ENCODE results near the gene AP1M1. TPM values are rescaled to one million over a fixed set of nuclear protein-coding genes. Genes with fewer than 3 reads are reported as not detected.
A peak's percentile ranks its signal among the peaks of the same experiment; 100 is the strongest.
"Not testable (repeated sequence)": the region's sequence is repeated elsewhere in the genome, so short reads cannot be mapped to it uniquely, and the experiment has no call there.

AP1M1 gene
- total RNA-seq, 1 donor from 2014 or later, result 81.8 TPM

DNA sequence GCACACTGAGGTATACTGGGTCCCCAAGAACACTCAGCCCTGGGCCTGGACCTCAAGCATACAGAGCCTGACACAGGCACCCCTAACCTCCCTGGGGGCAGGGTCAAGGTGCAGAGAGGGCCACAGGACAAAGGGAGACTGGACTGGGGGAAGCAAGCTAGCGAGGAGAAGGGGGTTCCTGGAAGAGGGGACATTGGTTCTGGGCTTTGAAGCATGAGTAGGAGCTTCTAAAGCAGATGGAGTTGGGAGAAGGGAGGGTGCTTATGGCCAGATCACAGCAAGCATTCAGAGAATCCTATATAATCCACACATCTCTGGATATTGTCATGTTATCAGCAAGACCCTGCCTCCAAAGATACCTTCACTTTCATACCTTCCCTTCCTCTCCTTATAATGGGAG is 27.6 kb upstream of the AP1M1 start:
- H3K4me3 Mint-ChIP-seq (ENCODE audit: unreplicated experiment), result no peak overlapping the region

DNA sequence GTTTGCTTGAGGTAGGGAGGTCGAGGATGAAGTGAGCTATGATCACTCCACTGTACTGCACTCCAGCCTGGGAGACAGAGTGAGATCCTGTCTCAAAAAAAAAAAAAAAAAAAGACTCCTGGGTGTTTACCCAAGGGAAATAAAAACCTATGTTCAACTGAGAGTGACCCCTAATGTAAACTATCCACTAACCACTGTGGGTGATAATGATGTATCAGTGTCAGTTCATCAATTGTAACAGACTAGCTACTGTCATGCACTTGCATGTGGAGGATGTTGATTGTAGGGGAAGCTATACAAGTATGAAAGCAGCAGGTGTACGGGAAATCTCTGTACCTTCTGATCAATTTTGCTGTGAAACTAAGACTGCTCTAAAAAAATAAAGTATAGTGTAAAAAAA is 21.8 kb upstream of the AP1M1 start:
- no peak for DNase-seq (ENCODE audit: low spot score)
- peaks cover 5% of the 10 kb centered on the region for H3K9me3 Mint-ChIP-seq (ENCODE audit: low read depth)
- no peak overlapping the region for H3K27ac Mint-ChIP-seq (ENCODE audit: unreplicated experiment)
- H3K27me3 Mint-ChIP-seq (ENCODE audit: low read depth), result no peaks in the 10 kb centered on the region
- H3K36me3 Mint-ChIP-seq (ENCODE audit: low read depth), result peaks cover 1% of the 10 kb centered on the region
- H3K4me1 Mint-ChIP-seq (ENCODE audit: low read depth), result peaks cover 22% of the 10 kb centered on the region
- no peak overlapping the region for H3K4me3 Mint-ChIP-seq (ENCODE audit: unreplicated experiment)
- TF ChIP-seq, protein P1, sequence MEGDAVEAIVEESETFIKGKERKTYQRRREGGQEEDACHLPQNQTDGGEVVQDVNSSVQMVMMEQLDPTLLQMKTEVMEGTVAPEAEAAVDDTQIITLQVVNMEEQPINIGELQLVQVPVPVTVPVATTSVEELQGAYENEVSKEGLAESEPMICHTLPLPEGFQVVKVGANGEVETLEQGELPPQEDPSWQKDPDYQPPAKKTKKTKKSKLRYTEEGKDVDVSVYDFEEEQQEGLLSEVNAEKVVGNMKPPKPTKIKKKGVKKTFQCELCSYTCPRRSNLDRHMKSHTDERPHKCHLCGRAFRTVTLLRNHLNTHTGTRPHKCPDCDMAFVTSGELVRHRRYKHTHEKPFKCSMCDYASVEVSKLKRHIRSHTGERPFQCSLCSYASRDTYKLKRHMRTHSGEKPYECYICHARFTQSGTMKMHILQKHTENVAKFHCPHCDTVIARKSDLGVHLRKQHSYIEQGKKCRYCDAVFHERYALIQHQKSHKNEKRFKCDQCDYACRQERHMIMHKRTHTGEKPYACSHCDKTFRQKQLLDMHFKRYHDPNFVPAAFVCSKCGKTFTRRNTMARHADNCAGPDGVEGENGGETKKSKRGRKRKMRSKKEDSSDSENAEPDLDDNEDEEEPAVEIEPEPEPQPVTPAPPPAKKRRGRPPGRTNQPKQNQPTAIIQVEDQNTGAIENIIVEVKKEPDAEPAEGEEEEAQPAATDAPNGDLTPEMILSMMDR (IDR thresholded peaks at IDR 0.05), result no peak

More for the DNA sequence above, 27.6 kb upstream of the AP1M1 start:
- Mint-ChIP-seq H3K27ac (ENCODE audit: unreplicated experiment) (no peak overlapping the region), H3K9me3 (ENCODE audit: low read depth) (peaks cover 2% of the 10 kb centered on the region), H3K36me3 (ENCODE audit: low read depth) (peaks cover 1% of the 10 kb centered on the region), H3K27me3 (ENCODE audit: low read depth) (no peaks in the 10 kb centered on the region), H3K4me1 (ENCODE audit: low read depth) (peaks cover 11% of the 10 kb centered on the region)
- TF ChIP-seq, protein P1 (IDR thresholded peaks at IDR 0.05), result no peak
- no peak for DNase-seq (ENCODE audit: low spot score)

DNA sequence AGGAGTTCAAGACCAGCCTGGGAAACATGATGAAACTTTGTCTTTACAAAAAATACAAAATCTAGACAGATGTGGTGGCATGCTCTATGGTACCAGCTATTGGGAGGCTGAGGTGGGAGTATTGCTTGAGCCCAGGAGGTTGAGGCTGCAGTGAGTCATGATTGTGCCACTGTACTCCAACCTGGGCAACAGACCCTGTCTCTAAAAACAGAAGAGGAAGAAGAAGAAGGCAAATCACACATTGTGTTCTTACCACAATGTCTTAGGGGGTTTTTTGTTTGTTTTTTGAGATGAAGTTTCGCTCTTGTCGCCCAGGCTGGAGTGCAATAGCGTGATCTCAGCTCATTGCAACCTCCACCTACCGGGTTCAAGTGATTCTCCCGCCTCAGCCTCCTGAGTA is 18.8 kb upstream of the AP1M1 start:
- peaks cover 16% of the 10 kb centered on the region for H3K4me1 Mint-ChIP-seq (ENCODE audit: low read depth)
- DNase-seq (ENCODE audit: low spot score); H3K27me3 Mint-ChIP-seq (ENCODE audit: low read depth); H3K27ac Mint-ChIP-seq (ENCODE audit: unreplicated experiment); H3K4me3 Mint-ChIP-seq (ENCODE audit: unreplicated experiment); H3K9me3 Mint-ChIP-seq (ENCODE audit: low read depth); H3K36me3 Mint-ChIP-seq (ENCODE audit: low read depth): not testable (repeated sequence)

DNA sequence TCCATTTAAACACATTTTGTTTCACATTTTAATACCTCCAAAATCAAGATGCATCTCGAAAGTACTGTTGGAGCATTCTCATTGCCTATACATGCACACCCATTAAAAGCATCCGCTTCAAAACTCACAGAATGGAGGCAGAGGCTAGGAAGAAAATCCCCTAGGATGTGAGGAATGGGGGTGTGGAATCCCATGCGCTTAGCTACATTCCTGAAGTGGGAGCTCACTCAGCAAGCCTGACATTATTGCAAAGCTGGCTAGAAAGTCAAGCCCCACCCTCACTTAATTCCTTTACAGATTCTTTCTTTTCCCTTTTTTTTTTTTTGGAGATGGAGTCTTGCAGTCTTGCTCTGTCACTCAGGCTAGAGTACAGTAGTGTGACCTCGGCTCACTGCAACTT is 17.1 kb upstream of the AP1M1 start:
- H3K27ac Mint-ChIP-seq (ENCODE audit: unreplicated experiment), result peak overlapping the region; percentile 89
- H3K4me3 Mint-ChIP-seq (ENCODE audit: unreplicated experiment), result no peak overlapping the region
- peaks cover 22% of the 10 kb centered on the region for H3K4me1 Mint-ChIP-seq (ENCODE audit: low read depth)
- H3K27me3 Mint-ChIP-seq (ENCODE audit: low read depth), result no peaks in the 10 kb centered on the region
- H3K9me3 Mint-ChIP-seq (ENCODE audit: low read depth), result no peaks in the 10 kb centered on the region
- TF ChIP-seq, protein P1 (IDR thresholded peaks at IDR 0.05), result no peak
- no peaks in the 10 kb centered on the region for H3K36me3 Mint-ChIP-seq (ENCODE audit: low read depth)
- DNase-seq (ENCODE audit: low spot score), result no peak

DNA sequence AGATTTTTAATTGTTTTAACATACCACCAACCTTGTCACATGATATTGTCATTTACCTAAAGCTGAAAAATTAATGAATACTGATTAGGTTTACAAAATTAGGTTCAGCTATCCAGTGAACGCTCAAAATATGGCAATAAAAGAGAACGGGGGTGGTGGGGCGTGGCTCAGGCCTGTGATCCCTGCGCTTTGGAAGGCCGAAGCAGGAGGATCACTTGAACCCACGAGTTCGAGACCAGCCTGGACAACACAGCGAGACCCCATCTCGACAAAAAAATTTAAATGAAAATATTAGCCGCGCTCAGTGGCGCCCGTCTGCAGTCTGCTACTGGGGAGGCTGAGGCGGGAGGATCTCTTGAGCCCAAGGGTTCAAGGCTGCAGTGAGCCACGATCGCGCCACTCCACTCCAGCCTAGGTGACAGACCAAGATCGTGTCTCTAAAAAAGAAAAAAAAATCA is 13.0 kb upstream of the AP1M1 start:
- Mint-ChIP-seq H3K4me3 (ENCODE audit: unreplicated experiment) (peak overlapping the region; percentile 94), H3K9me3 (ENCODE audit: low read depth) (no peaks in the 10 kb centered on the region), H3K27me3 (ENCODE audit: low read depth) (no peaks in the 10 kb centered on the region), H3K27ac (ENCODE audit: unreplicated experiment) (no peak overlapping the region), H3K4me1 (ENCODE audit: low read depth) (peaks cover 39% of the 10 kb centered on the region), H3K36me3 (ENCODE audit: low read depth) (peaks cover 4% of the 10 kb centered on the region)
- no peak for DNase-seq (ENCODE audit: low spot score)
- TF ChIP-seq, protein P1 (IDR thresholded peaks at IDR 0.05), result no peak

DNA sequence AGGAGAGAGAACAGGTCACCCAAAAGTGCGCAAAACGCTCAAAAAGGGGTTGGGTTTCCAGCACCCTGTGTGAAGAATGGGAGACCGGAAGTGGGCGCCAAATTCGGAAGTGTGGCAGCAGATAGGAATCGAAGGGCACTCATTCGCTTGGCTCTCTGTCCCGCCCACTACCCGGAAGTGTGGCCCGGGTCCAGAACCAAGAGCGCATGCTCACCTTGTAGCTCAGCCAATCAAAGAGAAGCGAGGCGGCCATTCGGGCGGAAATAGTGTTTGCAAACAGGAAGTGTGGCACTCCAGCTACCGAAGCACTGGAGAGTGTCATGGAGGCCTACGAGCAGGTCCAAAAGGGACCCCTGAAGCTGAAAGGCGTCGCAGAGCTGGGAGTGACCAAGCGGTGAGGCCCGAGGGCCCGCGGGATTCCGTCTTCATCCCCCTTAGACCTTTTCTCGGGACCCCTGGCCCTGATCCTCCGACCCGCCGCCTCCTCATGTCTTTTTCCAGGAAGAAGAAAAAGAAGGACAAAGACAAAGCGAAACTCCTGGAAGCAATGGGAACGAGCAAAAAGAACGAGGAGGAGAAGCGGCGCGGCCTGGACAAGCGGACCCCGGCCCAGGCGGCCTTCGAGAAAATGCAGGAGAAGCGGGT is 12.5 kb upstream of the AP1M1 start, which contains the start of gene FAM32A:
FAM32A (plus strand) TSS at position 288 of the 645 bp plus-strand sequence; CDS start at position 321, 33 bp downstream.
- DNase-seq (ENCODE audit: low spot score), result peak; percentile 99
- TF ChIP-seq, protein P1 (IDR thresholded peaks at IDR 0.05), result no peak
- no peaks in the 10 kb centered on the region for H3K9me3 Mint-ChIP-seq (ENCODE audit: low read depth)
- H3K36me3 Mint-ChIP-seq (ENCODE audit: low read depth), result peaks cover 6% of the 10 kb centered on the region
- peaks cover 35% of the 10 kb centered on the region for H3K4me1 Mint-ChIP-seq (ENCODE audit: low read depth)
- no peaks in the 10 kb centered on the region for H3K27me3 Mint-ChIP-seq (ENCODE audit: low read depth)
- peak within 1 kb of the TSS; percentile 96 for H3K27ac Mint-ChIP-seq (ENCODE audit: unreplicated experiment)
- H3K4me3 Mint-ChIP-seq (ENCODE audit: unreplicated experiment), result peak within 1 kb of the TSS; percentile 94

All from chondrocyte (in vitro differentiated cells).